ENCODE results near the gene METTL25B. TPM values are rescaled to one million over a fixed set of nuclear protein-coding genes. Genes with fewer than 3 reads are reported as not detected.

Gene METTL25B
- total RNA-seq, 1 experiment from 2014 or later = 30.3 TPM

- no peak for DNase-seq (ENCODE audit: low spot score)
These were observed 27.3 kb upstream of the METTL25B start for GRCh38 chr1:156700736-156701531.

GRCh38 chr1:156703336-156703735 is 24.9 kb upstream of the METTL25B start:
- DNase-seq (ENCODE audit: low spot score) = no peak

GRCh38 chr1:156703741-156704140 is 24.5 kb upstream of the METTL25B start:
- DNase-seq (ENCODE audit: low spot score) = no peak

- no peak for DNase-seq (ENCODE audit: low spot score)
These were observed 24.0 kb upstream of the METTL25B start for GRCh38 chr1:156704166-156704711.

GRCh38 chr1:156704930-156705320 is 23.3 kb upstream of the METTL25B start:
- DNase-seq (ENCODE audit: low spot score) = peak; percentile 57

- DNase-seq (ENCODE audit: low spot score) = peak; percentile 83
These were observed 22.9 kb upstream of the METTL25B start, which contains the start of gene CRABP2 for GRCh38 chr1:156705321-156705917. CRABP2 (minus strand) TSS chr1:156705583; CDS start chr1:156705446, 137 bp downstream.

- peak; percentile 90 for DNase-seq (ENCODE audit: low spot score)
These were observed 22.2 kb upstream of the METTL25B start for GRCh38 chr1:156705918-156706656.

- peak; percentile 77 for DNase-seq (ENCODE audit: low spot score)
These were observed 21.4 kb upstream of the METTL25B start for GRCh38 chr1:156706657-156707416.

- DNase-seq (ENCODE audit: low spot score) = no peak
These were observed 20.7 kb upstream of the METTL25B start for GRCh38 chr1:156707417-156708217.

GRCh38 chr1:156708218-156708661 is 20.0 kb upstream of the METTL25B start:
- no peak for DNase-seq (ENCODE audit: low spot score)

- no peak for DNase-seq (ENCODE audit: low spot score)
These were observed 19.2 kb upstream of the METTL25B start for GRCh38 chr1:156709031-156709430.

- peak; percentile 85 for DNase-seq (ENCODE audit: low spot score)
These were observed 18.3 kb upstream of the METTL25B start for GRCh38 chr1:156709757-156710489.

- DNase-seq (ENCODE audit: low spot score) = no peak
These were observed 17.1 kb upstream of the METTL25B start for GRCh38 chr1:156711011-156711817.

- DNase-seq (ENCODE audit: low spot score) = no peak
These were observed 15.6 kb upstream of the METTL25B start for GRCh38 chr1:156712626-156713025.

GRCh38 chr1:156714830-156715229 is 13.4 kb upstream of the METTL25B start:
- DNase-seq (ENCODE audit: low spot score) = no peak

GRCh38 chr1:156717351-156717750 is 10.9 kb upstream of the METTL25B start:
- DNase-seq (ENCODE audit: low spot score) = no peak

- DNase-seq (ENCODE audit: low spot score) = no peak
These were observed 7.1 kb upstream of the METTL25B start for GRCh38 chr1:156721131-156721530.

- DNase-seq (ENCODE audit: low spot score) = no peak
These were observed 6.7 kb upstream of the METTL25B start for GRCh38 chr1:156721535-156721934.

Measured in HT-29 (cell line).